Cardiac fibroblast (primary cell): ENCODE data around the gene KNCN.

Source experiments
- DNase-seq, 2 donors: peaks; one replicate each; pipeline versions ENCODE4 v3.0.0 to v3.0.0-alpha.2; 2010; ENCODE audit warnings: low read depth in 2 of 2
- H3K4me3 ChIP-seq, 2 donors: replicated peaks in 1 of 2; 1 replicate in 1 of 2; 2 replicates in 1 of 2; pipeline ENCODE4 v1.5.1; 2011; ENCODE audit warnings: low read depth in 2 of 2, low read length in 2 of 2, mild to moderate bottlenecking in 2 of 2, moderate library complexity in 1 of 2
- TF ChIP-seq, protein P1 (sequence below): IDR thresholded peaks from one replicate; pipeline ENCODE4 v1.5.1; 2011; ENCODE audit warnings: low read depth, mild to moderate bottlenecking, low read length, inconsistent platforms

Gene KNCN

DNA sequence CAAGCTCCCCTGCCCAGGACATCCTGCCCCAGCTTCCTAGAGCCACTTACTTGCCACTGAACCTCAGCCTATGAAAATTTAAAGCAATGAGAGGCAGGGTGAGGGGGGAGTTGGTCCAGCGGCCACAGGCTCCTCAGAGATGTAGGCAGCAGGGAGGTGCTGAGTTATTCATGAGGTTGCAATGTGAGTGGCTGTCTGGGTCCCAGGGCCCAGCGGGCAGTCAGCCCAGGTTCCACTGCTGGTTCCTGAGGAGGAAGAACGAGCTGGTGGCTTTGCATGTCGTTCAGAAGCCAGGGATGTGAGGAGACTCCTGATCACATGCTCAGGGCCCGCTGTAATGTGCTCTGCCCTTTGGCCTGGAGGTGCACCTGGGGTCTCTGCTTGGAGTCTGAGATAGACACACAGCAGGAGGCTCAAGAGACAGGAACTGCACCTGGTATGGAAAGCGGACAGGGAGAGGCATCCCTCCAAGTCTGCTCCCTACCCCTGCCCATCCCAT lies at the start of gene KNCN:
KNCN (minus strand) TSS at position 51 of the 499 bp plus-strand sequence. CDS start 432 bp downstream, outside the sequence.
- no peak for DNase-seq
- no peak within 1 kb of the TSS for H3K4me3 ChIP-seq
- TF ChIP-seq, protein P1, sequence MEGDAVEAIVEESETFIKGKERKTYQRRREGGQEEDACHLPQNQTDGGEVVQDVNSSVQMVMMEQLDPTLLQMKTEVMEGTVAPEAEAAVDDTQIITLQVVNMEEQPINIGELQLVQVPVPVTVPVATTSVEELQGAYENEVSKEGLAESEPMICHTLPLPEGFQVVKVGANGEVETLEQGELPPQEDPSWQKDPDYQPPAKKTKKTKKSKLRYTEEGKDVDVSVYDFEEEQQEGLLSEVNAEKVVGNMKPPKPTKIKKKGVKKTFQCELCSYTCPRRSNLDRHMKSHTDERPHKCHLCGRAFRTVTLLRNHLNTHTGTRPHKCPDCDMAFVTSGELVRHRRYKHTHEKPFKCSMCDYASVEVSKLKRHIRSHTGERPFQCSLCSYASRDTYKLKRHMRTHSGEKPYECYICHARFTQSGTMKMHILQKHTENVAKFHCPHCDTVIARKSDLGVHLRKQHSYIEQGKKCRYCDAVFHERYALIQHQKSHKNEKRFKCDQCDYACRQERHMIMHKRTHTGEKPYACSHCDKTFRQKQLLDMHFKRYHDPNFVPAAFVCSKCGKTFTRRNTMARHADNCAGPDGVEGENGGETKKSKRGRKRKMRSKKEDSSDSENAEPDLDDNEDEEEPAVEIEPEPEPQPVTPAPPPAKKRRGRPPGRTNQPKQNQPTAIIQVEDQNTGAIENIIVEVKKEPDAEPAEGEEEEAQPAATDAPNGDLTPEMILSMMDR = no peak

DNA sequence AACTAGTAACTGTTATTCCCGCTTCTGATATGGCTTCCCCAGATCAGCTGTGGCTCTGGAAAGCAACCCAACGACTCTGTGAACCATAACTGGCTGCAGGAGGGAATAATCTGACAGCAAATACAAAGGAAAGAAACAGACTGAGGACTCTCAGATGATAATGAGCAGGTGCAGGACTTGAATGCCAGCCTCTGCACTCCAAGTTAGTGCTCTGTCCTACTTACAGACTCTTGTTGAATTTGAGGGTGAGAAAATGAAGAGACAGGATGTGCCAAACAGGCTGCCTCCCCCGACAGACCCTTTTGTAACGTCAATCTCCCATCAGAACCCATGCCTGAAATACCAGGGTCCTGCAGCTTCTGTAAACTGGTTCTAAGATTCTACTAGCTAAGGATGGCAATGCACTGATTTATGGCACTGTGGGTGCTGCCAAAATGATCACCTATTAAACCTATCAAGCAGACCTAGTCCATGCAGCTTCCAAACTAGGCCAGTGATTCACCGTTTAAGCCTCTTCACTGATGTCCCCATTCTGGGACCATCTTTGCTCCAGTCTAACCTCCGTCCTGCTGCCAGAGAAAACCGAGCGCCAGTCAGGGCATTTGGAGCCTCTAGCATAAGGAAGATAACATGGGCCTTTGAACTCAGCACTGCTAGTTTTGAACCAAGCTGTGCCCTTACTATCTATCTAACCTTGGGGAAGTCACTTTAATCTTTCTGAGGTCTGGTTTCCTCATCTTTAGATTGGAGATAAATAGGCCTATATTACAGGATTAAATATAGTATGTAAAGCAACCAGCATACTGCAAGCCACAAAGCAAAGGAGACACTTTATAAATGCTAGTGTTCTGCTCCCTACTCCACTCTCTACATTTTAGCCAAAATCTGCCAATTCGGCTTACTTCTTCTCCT lies 47.9 kb upstream of the KNCN start:
- TF ChIP-seq, protein P1 = no peak
- no peak overlapping the region for H3K4me3 ChIP-seq
- DNase-seq = no peak

DNA sequence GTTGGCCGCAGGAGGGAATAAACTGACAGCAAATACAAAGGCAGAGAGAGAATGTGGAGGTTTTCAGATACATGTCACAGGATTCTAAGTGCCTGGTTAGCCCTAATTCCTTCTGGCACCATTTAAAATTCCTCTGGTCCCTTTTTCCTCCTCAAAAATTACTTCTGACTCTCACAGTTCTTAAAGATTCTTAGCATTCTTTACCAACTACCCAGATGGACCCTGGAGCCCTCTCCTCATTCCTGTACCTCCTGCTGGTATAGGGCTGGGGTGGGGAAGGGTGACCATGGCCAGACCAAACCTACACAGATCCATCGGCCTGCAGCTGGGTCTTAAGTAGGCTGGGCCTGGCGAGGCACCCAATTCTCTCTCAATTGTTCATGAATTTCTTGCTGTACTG lies 45.4 kb upstream of the KNCN start:
- TF ChIP-seq, protein P1 = no peak
- no peak for DNase-seq
- no peak overlapping the region for H3K4me3 ChIP-seq

DNA sequence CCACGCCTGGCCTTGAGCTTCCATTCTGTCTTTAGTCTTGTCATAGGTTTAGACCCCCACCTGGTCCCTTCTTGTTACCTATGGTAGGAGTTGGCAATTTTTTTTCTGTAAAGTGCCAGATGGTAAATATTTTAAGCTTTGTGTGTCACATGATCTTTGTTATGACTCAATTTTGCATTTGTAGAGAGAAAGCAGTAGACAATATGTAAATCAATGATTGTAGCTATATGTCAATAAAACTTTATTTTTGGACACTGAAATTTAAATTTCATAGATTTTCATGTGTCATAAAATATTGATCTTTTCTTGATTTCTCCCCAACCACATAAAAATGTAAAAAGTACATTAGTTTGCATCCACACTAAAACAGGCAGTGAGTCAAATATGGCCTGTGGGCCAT lies 44.6 kb upstream of the KNCN start:
- TF ChIP-seq, protein P1 = no peak
- no peak for DNase-seq

DNA sequence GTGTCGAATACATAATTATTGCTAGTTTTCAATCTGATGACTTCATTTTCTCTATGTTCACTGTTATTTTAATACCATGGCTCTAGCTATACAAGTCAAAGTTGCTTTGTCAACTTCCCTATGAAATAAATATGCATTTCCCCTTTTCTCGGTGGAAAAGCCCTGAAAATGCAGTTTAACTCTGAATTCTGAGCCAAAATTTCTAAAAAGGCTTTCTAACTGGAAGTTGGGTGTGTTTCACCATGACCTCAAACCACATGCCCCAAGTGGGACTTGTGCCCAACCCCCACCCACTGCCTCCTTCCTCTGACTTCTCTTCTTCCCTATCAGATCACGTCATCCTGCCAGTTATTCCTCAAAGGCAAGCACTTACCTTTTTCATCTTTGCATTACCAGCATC lies 43.7 kb upstream of the KNCN start:
- no peak for DNase-seq
- no peak overlapping the region for H3K4me3 ChIP-seq
- TF ChIP-seq, protein P1 = no peak

More for the DNA sequence above, 44.6 kb upstream of the KNCN start:
- no peak overlapping the region for H3K4me3 ChIP-seq

DNA sequence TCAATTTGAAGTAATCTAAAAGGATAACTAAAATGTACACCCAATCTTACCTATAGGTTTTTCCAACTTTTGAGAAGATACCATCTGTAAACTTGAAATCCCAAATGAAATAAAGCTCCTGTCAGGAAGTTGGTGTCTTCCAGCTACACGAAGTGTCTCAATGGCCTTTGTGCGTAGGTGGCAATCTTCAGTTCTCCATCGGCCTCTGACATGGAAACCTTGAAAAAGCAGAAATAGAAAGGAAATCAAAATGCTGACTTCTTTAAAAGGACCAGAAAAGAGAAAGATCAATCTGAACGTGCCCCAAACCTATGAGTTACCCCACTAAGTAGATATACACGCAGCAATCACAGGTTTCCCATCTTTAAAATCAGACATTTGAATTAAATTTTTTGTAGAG lies 42.6 kb upstream of the KNCN start:
- no peak overlapping the region for H3K4me3 ChIP-seq
- TF ChIP-seq, protein P1 = no peak
- DNase-seq = no peak
